Measurements from ENCODE around the gene CEL. TPM values are rescaled to one million over a fixed set of nuclear protein-coding genes. Genes with fewer than 3 reads are reported as not detected.
"Not testable (repeated sequence)": the region's sequence is repeated elsewhere in the genome, so short reads cannot be mapped to it uniquely, and the experiment has no call there.

The CEL gene
- polyA plus RNA-seq, 5 donors, result 1.8 to 2.7 (median 1.8) TPM

DNA sequence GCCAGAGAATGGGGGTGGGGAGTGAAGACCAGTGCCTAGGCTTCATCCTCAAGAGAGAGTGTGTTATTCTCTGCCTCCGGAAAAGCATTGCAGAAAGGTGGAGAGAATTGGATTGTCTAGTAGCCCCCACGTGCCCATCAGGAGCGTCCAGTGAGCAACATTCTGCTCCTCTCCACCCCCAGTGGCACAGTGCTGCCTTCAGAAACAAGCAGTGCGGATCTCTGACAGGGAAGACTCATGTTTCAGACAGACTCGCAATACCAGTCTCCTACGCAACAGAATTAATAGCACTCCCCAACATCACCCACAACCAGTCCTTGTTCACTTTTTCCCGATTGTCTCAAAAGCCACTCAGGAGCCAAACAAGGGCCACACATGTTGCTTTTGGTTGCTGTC is 14.9 kb upstream of the CEL start:
- DNase-seq, result no peak

DNA sequence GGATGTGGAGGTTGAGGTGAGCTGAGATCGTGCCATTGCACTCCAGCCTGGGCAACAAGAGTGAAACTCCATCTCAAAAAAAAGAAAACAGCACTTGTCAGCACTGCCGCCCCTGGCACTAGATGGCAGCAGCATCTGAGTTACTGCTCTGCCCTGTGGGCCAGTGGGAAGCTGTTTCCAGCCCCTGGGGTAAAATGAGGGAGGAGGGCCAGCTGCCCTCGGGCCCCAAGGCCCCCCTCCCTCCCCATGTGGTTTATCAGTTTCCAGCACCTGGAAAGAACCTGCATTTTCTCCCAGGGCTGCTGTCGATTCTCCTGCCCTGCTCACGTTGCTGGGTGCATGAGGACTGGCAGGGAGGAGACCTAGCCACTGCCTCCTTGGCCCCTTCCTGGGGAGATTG is 13.2 kb upstream of the CEL start:
- no peak for DNase-seq

DNA sequence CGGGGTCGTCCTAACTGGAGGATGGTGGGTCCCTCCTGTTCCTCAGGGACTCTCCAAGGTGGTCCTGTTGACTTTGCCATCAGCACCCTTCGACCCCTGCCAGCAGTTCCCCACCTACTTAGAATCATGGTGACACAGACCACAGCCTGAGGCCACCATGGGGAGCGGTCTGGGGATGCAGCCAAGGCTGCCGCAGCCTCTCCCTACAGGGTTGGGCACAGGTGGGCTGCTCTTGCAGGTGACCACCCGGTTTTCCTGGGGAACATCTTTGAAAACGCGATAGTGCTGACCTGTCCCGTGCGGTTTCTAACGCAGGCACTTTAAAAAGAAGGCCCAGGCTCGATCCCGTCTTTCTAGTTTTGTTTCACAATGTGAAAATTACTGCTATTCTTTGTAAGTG is 12.7 kb upstream of the CEL start:
- DNase-seq, result no peak

DNA sequence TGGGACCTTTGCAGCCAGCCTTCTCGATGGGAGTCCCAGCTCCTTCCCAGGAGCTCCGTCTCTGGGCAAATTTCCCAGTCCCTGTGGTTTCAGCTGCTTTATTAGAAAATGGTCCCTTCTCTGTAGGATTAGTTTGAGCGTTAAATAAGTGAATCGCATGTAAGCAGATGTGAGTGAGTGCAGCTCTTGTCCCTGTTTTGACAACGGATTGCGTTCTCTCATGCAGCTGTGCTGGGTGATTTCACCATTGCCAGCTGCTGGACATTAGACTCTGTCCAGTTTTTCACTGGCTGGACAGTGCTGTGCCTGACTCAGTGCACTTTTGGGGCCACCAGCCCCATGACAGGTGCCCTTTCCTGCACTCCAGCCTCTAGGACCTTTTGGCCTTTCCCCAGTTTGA is 11.6 kb upstream of the CEL start:
- no peak for DNase-seq

DNA sequence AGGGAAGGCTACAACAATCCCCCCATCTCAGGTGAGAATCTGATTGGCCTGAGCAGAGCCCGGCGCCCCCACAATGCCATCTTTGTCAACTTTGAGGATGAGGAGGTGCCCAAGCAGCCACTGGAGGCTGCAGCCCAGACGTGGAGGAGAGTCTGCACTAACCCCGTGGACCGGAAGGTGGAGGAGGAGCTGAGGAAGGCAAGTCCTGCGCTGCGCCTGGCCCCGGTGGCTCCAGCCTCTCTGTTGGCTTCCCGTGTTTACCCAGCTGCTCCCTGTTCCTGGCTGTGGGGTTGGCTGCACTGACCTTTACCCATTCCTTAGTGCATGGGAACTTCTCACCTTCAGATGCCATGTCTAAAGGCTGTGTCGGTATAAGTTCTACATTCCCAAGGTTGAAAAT is 11.0 kb upstream of the CEL start:
- no peak for DNase-seq

DNA sequence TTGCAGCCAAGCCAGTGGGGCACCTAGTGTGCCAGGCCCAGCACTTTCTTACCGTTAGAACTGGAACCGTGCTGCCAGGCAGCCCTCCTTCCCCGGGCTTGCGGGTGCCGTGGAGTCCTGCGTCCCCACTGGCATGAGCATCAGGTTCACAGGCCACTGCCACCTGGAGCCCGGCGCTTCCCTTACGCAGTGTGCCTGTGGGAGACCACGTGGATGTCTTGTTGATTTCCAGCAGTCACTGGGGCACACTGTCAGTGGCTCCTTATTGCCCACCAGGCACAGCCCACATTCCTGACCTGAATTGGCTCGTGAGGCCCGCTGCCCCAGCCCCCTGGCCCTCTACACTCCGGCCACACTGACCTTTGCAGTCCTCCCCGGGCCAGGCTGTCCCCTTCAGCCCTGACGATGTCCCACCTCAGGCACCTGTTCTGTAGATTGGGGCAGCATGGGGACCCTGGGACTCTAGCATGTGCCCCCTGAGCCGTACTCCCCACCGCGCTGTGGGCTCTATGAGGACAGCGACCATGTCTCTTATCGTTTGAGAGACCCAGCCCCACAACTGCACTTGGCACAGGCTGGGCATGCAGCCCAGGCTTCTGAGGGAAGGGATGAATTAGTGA is 10.4 kb upstream of the CEL start:
- no peak for DNase-seq

DNA sequence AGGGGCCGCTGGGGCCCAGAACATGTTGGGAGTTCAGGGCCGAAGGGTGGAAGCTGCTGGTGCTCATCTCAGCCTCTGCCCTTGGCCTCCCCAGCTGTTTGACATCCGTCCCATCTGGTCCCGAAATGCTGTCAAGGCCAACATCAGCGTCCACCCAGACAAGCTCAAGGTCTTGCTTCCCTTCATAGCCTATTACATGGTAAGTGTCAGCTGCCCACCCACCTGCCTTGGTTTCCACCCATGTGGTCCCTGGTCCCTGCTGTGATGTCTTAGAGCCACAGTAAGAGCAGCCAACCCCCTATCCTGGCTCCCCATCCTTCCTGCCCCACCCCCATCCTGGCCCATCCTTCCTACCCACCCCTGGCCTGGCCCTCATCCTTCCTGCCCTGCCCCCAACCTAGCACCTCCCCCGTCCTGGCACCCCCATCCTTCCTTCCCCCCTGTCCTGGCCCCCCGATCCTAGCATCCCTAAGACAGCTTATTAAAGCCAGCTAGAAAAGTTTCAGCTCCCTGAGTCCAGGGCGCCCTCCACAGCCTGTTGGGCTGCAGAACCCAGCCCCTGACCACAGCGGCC is 9.7 kb upstream of the CEL start:
- no peak for DNase-seq

DNA sequence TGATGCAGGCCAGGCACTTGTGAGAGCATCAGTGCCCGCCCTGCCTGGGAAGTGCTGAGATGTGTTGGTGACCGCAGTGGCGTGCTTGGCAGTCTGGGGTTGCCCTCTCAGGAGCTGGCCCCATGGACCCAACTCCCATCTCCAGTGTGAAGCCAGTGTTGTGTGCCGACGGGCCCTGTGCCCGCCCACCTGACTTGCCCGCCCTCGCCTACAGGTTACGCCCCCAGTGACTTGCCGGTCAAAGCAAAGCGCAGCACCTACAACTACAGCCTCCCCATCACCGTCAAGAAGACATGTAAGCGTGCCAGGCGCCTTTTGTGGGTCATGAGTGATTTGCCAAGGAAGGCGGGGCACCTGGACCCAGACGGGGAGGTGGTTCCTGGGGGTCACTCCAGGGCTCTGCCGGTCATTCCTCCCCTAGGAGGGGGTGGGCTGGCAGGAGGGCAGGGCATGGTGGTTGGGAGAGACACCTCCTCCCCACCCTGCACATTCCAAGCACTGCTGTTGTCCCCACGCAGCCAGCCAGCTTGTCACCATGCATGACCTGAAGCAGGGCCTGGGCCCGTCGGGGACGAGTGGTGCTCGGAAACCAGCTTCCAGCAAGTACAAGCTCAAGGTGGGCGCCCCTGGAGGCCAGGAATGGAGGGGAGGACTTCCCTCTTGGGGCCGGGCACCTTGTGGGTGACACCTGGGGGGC is 7.4 kb upstream of the CEL start:
- DNase-seq, result no peak

DNA sequence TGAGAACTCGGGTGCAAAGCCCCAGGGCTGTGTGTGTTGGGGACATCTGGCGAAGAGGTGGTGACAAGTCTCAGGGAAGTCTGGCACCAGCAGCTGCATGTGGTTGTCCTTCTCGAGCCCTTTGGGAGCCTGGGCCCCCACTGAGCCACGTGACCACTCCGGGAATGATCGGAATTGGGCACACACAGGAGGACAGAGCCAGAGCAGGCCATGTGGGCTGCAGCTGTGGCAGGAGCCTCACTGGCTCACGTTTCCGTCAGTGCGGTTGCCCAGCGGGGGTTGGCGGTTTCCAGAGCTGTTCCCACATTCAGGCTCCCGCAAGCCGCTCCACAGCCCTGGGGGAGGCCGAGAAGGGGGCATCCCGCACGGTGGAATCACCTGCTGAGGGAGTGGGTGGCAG is 6.8 kb upstream of the CEL start:
- no peak for DNase-seq

DNA sequence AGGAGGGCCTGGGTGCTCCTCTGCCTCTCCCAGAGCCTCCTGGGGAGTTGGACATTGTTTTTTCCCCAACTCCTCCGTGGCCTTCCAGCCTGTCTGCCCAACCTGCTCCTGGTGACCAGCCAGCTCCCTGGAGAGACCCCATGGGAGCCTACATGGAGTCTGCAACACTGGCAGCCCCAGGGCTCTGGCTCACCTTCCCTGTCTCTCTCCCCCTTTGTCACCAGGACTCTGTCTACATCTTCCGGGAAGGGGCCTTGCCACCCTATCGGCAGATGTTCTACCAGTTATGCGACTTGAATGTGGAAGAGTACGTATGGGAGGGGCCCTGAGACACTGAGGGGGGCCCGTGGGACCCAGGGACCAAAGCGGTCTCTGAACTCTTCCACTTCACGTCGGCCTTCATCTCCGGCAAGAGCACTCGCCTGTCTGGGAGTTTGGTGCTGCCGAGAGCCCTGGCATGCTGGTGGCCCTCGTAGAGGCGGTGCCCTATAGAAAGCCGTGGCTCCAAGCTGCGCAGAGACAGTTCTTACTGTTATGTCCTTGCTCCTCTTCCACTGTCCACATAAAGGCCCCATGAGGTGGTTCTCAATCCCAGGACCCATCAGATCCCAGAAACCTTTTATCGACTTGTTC is 5.9 kb upstream of the CEL start:
- DNase-seq, result no peak

DNA sequence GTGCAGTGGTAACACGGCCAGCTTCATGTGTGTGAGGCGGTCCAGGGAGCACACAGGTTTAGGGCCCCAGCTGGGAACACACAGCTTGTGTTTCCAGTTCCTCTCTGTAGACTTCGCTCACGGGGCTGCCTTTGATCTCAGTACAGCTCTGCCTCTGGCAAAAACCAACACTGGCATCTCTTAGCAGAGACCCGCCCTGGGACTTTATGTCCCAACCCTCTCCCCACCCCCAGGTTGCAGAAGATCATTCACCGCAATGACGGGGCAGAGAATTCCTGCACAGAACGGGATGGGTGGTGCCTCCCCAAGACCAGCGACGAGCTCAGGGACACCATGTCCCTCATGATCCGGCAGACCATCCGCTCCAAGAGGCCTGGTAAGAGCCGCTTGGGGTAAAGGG is 5.2 kb upstream of the CEL start:
- DNase-seq, result no peak

DNA sequence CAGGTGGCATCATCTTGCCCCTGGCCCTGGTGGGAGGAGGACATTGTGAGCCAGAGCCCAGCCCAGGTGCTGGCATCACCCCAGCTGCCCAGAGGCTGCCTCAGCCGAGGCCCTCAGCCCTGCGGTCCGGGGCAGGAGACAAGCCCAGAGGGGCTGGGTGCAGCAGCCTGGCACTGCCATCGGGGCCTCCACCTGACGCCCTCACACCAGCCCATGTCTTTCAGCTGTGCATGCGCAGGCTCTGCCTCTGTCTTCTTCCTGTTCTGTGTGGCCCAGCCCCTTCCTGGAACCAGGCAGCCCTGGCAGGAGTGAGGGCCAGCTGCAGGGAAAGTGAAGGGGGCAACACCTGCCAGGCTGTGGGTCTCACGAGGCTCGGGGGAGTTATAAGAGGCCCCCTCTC is 4.8 kb upstream of the CEL start:
- no peak for DNase-seq

DNA sequence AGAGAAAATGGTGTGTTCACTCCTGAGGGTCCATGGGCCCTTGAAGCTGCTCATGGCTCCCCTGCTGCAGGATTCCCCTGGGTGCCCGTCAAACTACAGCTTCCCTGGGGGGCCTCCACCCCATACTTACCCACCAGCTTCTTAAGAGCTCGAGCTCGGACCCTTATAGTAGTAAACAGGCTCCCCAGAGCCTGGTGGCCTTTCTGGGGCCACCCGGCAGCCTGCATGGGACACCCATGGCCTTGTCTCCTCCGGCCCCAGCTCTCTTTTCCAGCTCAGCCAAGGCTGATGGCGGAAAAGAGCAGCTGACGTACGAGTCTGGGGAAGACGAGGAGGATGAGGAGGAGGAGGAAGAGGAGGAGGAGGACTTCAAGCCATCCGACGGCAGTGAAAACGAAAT is 4.2 kb upstream of the CEL start:
- DNase-seq, result no peak

DNA sequence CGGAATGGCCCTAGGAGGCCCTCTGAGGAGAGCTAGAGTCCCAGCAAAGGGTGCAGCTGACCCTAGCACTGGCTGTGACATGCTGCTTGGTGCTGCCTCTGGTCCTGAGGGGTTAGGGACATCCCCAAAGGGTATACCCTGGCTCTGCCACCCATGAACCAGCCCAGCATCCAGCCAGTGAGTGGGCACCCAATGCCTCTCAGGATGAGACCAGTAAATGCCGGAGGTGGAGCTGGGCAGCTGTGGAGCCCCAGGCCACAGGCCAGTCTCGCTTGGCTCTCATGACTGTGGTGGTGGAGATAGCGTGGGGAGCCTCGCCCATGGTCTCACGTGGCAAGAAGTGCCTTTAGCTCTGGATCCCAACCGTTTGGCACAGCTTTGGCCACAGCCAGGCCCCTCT is 3.7 kb upstream of the CEL start:
- DNase-seq, result no peak

DNA sequence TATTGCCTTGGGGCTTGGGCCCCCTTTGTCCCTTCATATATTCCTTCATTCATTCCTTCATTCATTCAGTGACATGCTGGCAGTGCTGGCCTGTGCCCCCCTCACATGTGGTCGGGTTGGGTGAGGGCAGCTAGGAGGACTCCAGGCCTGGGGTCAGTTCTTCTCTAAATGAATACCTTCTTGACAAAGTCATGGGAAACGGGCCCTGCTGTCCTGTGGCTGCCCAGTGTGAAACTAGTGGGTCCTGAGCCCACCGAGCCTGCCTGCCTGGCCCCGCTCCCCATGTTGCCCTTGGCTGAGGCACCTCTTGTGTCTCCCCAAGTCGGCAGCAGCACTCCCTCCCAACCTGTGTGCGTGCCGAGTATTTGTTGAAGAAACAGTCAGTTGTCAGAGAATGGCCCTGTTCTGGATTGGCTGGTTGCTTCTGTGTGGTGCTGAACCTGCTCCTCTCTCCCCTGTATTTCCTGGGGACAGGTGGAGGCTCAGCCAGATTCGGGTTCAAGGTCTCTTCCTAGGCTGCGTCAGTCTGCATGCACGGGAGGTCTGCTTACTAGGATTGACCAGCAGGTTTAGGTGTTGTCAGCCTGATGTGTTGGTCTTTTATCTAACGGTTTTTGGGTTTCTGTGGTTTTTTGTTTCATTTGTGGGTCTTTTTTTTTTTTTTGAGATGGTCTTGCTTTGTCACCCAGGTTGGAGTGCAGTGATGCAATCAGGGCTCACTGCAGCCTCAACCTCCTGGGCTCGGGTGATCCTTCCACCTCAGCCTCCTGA is 3.0 kb upstream of the CEL start:
- no peak for DNase-seq

DNA sequence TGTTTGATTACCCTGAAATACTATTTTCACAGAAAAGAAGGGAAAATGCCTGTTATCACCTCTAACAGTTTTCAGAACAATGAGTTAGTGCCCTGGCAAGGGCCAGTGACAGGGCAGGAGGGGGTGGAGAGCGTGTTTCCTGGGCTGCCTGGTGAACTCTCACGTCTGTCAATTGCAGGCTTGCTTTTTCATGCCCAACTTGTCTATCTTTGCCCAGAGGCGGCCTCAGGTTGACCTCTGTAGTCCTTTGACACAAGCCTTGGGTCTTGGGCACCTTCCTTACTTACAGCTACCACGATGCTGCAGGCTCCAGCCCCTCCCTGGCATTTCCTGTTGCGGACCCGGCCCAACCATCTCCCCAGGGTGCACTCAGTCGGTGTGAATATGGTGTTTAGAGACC is 2.2 kb upstream of the CEL start:
- no peak for DNase-seq

DNA sequence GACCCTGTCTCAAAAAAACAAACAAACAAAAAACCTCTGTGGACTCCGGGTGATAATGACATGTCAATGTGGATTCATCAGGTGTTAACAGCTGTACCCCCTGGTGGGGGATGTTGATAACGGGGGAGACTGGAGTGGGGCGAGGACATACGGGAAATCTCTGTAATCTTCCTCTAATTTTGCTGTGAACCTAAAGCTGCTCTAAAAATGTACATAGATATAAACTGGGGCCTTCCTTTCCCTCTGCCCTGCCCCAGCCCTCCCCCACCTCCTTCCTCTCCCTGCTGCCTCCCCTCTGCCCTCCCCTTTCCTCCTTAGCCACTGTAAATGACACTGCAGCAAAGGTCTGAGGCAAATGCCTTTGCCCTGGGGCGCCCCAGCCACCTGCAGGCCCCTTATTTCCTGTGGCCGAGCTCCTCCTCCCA is 1.4 kb upstream of the CEL start:
- no peak for DNase-seq

DNA sequence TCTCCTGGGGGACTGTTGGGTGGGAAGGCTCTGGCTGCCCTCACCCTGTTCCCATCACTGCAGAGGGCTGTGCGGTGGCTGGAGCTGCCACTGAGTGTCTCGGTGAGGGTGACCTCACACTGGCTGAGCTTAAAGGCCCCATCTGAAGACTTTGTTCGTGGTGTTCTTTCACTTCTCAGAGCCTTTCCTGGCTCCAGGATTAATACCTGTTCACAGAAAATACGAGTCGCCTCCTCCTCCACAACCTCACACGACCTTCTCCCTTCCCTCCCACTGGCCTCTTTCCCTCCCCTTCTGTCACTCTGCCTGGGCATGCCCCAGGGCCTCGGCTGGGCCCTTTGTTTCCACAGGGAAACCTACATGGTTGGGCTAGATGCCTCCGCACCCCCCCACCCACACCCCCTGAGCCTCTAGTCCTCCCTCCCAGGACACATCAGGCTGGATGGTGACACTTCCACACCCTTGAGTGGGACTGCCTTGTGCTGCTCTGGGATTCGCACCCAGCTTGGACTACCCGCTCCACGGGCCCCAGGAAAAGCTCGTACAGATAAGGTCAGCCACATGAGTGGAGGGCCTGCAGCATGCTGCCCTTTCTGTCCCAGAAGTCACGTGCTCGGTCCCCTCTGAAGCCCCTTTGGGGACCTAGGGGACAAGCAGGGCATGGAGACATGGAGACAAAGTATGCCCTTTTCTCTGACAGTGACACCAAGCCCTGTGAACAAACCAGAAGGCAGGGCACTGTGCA is 590 bp upstream of the CEL start:
- not testable (repeated sequence) for DNase-seq

DNA sequence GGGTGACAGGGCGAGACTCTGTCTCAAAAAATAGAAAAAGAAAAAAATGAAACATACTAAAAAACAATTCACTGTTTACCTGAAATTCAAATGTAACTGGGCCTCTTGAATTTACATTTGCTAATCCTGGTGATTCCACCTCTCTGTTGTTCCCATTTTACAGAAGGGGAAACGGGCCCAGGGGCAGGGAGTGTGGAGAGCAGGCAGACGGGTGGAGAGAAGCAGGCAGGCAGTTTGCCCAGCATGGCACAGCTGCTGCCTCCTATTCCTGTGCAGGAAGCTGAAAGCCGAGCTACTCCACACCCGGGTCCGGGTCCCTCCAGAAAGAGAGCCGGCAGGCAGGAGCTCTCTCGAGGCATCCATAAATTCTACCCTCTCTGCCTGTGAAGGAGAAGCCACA is 788 bp downstream of the CEL start:
- not testable (repeated sequence) for DNase-seq

DNA sequence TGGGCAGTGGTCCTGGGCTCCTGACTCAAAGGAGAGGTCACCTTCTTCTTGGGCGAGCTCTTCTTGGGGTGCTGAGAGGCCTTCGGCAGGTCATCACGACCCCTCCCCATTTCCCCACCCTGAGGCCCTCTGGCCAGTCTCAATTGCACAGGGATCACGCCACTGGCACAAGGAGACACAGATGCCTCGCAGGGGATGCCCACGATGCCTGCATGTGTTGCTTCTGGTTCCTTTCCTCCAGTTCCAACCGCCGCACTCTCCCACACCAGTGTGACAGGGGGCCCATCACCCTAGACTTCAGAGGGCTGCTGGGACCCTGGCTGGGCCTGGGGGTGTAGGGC is 1.3 kb downstream of the CEL start:
- no peak for DNase-seq

DNA sequence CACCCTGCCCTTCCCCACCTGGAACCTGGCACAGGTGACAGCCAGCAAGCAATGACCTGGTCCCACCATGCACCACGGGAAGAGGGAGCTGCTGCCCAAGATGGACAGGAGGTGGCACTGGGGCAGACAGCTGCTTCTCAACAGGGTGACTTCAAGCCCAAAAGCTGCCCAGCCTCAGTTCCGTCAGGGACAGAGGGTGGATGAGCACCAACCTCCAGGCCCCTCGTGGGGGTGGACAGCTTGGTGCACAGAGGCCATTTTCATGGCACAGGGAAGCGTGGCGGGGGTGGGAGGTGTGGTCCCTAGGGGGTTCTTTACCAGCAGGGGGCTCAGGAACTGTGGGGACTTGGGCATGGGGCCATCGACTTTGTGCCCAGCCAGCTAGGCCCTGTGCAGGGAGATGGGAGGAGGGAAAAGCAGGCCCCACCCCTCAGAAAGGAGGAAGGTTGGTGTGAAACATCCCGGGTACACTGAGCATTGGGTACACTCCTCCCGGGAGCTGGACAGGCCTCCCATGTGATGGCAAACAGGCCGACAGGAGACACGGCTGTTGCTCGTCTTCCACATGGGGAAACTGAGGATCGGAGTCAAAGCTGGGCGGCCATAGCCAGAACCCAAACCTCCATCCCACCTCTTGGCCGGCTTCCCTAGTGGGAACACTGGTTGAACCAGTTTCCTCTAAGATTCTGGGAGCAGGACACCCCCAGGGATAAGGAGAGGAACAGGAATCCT is 1.9 kb downstream of the CEL start:
- DNase-seq, result no peak
